NCI-H510A (cell line): ENCODE results near the gene E2F7.

Experiments used
- DNase-seq: peaks from one replicate; lab custom pipeline; 2025; lab: John Stamatoyannopoulos, UW

E2F7 gene

DNA sequence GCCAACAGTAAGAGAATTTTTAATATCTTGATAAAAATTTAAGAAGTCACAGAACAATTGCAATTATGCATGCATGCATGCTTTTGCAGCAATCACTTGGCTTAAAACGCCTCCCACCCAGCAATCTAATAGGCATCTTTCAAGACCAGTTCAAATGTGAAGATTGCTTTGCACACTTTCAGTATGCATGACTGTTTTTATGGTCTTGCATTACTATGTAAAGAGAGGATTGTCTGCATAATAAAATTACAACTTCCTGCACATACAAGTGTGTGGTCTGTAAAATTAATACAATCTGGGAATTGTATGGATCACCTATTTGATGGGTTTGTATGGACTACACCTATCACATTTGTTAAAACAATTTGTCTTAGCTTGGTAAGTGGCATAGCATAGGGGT, 48.8 kb downstream of the E2F7 start:
- DNase-seq: no peak

DNA sequence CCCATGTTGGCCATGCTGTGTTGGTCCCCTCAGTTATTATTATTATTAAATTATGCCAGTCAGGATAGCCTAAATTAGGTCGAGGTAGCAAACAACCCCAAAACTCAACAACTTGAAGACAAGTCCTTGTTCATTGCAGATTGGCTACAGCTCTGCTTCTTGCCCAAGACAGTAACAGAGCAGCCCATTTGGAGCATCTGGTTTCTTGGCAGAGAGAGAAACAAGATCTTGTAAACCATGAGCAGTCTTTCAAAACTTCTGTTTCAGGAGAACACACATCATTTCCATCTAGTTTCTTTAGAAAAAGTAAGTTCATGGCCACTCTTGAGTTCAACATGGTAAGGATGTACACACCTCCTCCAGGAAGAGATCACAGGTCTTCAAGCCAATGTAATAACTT, 52.3 kb downstream of the E2F7 start:
- DNase-seq: no peak

DNA sequence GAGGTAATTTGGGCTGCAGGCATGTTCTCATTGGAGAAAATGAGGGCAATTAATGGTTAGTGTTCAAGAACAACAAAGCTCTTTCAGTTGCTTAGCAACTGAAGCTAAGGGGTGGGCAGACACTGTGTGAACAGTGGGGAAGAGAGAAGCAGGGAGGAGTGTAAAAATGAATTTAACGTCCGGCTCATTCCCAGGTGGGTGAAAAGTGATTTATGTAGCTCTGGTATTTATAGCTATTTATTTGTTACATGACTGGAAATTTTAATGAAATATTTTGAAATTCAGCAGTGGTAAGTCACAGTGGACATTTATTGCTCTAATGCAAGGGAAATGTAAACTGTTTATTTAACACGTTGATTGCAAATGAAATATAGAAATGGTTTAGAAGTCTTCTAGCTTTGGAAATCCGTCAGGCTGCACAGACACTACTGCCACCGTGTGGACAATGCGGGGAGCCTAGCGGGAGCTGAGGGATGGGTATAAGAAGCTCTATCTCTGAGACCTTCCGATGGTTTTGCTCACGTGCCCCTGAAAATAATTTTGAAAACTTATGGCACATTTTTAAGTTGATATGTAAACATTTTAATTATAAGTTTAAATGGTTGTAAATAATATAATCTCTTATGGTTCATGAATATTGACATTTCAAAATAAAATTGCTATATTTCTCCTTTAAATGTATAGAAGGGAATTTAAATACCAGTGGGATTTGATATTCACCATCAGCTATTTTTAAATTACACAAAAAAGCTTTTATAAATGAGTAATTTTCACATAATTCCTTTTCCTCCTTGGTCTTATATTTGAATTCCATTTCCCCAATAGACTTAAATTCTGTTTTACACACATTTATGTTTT, 54.4 kb downstream of the E2F7 start:
- peak; percentile 45 for DNase-seq

DNA sequence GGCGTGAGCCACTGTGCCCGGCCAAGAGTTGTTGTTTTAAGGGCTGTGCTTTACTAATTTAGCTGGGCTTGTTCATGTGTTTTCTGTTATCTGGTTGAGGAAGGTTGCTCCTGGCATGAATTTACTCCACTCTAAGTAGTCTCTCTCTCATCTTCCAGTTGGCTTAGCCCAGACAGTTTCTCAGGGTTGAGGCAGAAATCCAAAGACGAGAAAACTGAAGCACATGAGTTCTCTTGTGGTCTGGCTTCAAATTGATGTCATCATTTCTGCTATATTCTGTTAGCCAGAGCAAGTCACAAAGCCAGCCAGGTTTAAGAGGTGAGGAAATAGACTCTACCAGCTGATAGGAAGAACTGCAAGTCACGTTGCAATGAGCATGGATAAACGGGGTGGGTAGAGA, 57.9 kb downstream of the E2F7 start:
- DNase-seq: no peak

DNA sequence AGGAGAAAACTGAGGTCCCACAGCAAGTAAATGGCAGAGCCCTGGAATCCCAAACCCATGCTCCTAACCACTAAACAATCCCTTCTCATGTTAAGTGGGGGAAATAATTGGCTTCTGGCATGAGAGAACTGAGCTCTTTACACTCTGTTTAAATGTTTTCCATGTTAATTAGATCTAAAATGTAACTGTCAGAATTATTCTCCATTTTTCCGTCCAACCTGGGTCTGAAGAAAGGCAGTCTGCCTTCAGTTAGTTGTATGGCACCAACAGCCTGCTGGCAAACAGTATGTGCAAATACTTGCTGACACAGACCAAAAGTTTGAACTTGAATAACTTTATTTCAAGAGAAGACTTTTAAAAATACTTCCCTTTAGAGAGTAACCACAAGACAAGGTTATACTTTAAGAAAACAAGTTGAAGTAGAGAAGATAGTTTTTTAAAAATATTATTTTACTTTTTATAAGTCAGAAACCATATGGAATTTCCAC, 59.7 kb downstream of the E2F7 start:
- DNase-seq: no peak

DNA sequence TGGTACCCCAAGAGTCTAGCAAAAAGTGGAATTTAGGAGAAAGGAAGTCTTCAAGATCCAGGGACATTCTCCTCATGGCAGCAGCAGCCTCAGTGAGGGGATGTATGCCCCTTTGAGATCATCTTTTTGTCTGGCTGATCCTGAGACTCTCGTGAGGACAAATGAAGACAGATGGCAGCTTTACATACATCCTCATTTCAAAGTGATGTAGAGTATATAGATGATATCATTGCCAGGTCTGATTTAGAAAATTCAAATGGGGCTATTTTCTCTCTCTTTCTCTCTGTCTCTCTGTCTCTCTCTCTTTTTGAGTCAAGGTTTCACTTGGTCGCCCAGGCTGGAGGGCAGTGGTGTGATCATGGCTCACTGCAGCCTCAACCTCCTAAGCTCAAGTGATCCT, 61.5 kb downstream of the E2F7 start:
- DNase-seq: no peak

DNA sequence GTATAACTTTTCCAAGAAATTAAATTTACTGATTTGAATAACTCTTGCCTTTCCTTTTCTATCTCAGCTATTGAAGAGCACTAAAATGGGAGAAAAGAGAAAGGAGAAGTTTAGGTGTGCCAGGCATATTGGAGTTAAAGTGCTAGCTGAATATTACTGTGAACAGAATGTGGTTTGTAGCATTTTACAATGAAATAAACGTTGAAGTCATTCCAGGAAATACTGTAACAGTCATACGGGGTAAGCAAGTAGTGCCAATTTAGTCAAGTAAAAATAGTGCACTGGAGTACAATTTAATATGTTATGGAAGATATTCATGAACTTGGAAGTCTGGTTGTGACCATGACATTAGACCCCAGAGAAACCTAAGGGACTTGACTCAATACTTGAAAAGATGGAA, 62.1 kb downstream of the E2F7 start:
- no peak for DNase-seq

DNA sequence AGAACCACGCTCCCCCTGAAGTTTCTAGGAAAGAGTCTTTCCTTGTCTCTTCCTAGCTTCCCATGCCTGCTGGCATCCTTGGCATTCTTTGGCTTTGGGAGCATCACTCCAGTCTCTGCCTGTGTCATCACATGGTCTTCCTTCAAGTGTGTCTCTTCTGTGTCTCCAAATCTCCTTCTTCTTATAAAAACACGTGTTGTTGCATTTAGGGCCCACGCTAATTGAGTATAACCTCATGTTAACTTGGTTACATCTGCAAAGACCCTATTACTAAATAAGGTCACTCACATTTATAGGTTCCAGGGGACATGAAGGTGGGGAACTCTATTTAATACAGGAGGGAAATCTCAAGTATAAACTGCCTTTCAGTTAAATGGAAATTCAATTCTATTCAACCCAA, 63.0 kb downstream of the E2F7 start:
- DNase-seq: no peak

DNA sequence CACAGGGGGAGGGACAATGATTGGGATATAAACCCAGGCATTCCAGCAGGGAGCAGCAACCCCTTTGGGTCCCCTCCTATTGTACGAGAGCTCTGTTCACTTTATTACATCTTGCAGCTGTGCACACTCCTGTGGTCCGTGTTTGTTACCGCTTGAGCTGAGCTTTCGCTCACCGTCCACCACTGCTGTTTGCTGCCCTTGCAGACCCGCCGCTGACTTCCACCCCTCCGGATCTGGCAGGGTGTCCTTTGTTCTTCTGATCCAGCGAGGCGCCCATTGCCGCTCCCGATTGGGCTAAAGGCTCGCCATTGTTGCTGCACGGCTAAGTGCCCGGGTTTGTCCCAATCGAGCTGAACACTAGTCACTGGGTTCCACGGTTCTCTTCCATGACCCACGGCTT, 64.1 kb downstream of the E2F7 start:
- DNase-seq: peak; percentile 37

DNA sequence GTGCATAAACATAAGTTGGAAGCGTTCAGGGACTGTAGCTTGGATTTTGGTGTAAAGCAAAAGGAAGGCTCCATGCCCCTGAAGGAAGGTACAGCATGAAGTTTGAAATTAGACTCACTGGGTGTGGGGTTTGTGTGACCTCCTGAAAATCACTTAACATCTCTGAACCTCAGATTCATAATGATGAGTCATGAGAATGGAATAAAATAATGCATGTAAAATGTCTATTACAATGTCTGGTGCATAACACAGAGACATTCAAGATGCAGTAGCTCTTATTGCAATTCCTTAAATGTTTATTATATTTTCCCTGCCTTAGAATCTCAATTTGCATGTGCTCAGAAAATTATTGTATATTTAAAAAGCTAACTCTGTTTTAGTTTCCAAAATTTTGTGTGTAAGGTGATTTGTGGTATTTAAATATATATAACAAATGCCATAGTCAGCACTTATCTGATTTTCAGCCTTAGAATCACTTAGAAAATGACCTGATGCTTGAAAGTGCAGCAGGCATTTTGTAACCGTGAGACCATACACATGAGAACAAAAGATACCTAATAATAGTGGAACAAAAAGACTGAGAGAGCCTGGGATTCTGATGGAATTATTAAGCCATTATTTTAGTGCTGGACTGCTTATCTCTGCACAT, 66.3 kb downstream of the E2F7 start:
- DNase-seq: no peak

DNA sequence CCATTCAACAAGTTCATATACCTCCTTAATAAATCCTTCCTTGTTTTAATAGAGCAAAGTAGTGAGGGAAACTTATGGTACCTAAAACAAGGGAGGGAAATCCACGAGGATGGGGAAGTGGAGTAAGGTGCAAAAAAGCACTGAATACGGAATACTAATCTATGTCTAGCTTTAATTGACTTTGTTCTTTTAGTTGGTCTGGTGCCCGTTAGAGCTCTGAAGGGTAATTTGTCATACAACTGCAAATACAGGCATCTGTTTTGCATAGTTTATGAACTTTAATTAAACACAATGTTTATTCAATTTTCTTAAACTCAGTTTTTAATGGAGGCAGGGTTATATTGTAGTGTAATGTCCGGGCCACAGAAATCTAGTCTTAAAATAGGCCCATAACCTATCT, 67.0 kb downstream of the E2F7 start:
- DNase-seq: no peak

DNA sequence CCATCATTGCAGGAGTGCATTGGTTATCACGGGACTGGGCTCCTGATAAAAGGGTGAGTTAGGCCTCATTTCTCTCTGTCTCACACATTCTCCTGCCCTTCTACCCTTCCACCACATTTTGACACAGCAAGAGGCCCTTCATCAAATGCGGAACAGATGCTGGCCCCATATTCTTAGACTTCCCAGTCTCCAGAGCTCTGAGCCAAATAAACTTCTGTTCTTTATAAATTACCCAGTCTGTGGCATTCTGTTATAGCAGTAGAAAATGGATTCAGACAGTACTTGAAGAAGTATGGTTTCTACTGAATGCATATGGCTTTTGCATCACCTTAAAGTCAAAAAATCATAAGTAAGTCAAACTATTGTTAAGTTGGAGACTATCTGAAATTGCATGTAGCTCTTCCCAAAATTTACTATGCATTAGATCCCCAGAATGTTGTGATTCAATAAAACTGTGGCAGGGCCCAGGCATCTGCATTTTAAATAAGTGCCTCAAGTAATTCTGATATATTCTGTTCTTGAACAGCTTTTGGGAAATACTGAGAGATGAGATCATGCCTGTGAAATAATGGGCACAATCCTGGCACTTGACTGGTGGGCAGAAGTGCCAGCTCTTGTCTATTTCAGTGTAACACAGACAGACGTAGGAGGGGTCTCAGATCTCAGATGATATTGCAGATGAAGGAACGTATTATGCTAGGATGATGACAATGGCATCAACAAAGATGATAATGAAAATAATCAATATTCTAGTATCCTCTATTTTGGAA, 68.2 kb downstream of the E2F7 start:
- no peak for DNase-seq

DNA sequence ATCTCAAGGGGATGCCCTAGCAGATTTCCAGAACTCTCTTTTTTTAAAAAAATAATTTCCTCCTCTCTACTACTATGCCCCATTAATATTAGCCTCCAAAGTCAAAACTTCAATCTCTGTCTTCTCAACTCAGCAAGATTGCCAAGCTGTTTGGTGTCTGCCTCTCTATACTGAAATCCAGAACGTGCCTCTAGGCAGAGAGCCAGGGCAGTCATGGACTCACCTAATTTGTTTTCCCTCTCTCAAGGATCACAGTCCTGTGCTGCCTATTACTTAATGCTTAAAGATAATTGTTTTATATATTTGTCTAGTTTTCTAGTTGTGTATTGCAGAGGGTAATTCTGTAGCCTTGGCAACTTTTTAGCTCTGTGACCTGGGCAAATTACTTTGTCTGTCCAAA, 74.7 kb downstream of the E2F7 start:
- no peak for DNase-seq

DNA sequence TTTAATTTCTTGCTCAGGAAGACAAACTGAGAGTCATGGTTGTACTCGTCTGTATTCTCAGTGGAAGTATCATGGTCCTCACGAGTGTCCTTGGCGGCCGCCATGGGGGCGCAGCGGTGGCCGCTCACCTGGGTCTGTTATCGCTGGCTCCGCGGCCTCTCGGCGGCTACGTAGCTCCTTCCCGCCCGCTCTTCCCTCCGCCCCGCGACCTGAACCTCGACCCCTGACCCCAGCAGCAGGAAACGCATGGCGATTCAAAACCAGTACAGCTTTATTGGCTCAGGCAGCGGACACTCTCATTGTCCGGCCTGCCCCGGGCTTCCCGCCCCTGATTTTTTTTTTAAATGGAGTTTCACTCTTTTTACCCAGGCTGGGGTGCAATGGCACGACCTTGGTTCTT, 80.8 kb downstream of the E2F7 start:
- DNase-seq: no peak

DNA sequence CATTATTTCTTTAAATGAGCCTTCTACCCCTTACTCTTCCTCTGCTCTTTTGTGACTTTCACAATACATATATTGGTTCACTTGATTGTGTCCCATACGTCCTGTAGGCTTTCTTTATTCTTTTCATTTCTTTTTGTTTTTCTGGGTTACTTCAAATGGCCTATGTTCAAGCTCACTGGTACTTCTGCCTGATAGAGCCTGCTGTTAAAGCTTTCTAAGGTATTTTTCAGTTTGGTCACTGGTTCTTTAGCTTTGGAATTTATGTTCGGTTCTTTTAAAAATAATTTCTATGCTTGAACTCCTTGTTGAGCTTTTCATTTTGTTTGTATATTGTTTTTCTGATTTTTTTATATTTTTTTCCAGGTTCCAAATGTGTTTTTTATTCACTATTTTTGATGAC, 81.9 kb downstream of the E2F7 start:
- no peak for DNase-seq

DNA sequence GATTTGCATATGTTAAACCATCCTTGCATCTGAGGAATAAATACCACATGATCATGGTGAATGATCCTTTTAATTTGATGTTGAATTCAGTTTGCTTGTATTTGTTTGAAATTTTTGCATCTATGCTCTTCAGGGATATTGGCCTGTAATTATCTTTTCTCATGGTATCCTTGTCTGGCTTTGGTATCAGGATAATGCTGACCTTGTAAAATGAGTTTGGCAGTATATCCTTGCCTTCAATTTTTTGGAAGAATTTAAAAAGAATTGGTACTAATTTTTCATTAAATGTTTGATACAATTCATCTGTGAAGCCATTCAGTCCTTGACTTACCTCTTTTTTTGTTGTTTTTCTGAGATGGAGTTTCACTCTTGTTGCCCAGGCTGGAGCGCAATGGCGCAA, 85.2 kb downstream of the E2F7 start:
- DNase-seq: no peak

DNA sequence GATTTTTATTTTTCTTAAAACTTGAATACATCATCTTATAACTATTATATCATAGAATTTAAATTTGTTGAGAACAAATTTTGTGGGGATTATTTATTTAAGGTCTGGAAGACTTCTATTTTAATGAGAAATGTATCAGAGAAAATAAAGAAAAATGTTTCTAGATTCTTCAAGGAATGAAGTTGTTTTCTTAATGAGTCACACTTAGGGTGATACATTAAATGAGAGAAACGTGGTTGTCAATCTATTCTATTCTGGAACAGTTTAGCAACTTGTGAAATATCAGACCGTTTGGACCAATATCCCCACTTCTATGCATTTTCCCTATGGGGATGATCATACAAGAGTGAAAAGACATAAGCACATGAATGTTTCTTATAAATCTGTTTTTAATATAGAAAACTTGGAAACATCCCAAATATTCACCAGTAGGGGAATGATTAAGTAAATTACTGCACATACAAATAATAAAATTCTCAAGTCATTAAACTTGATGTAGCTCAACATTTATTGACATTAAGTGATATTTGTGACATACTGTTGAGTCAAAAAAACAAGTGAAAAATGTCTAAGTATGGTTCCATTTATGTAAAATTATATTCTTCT, 88.5 kb downstream of the E2F7 start:
- no peak for DNase-seq
